ENCODE measurements around the gene SNX5.

Gene SNX5

GRCh38 chr20:17910828-17911294 is 57.7 kb downstream of the SNX5 start:
- DNase-seq, result no peak

DNA sequence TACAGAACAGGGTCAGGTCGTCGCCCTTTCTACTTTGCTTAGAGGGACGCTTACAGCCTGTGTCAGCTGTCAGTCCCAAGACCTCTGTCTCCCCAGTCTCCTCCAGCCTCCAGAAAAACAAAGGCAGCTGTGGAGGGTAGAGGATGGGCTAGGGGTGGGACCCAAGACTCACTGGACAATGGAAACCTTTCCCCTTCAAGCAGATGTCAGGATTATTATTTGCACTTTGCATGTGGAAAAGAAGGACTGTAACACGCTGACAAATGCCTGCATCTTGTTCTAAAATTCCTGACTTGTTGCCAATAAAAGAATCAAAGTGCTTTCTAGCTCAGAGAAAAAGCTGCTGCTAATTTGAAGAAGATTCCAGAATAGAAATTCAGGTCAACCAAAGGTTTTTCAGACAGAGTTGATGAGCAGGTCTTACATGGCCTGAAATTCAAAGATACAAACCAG is 58.7 kb downstream of the SNX5 start:
- no peak for DNase-seq

DNA sequence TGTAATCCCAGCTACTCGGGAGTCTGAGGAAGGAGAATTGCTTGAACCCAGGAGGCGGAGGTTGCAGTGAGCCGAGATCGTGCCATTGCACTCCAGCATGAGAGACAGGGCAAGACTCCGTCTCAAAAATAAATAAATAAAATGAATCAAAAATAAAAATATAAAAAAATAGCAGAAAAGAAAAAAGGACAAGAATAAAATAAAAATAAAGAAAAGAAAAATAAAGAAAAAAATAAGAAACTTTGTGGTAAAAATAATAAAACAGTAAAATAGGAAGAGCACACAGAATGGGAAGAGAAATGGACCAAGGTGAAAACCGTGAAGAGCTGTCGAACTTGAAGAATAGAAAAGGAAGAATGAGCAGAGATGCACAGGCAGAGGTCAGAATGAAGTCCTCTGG is 63.0 kb downstream of the SNX5 start:
- DNase-seq, result no peak

DNA sequence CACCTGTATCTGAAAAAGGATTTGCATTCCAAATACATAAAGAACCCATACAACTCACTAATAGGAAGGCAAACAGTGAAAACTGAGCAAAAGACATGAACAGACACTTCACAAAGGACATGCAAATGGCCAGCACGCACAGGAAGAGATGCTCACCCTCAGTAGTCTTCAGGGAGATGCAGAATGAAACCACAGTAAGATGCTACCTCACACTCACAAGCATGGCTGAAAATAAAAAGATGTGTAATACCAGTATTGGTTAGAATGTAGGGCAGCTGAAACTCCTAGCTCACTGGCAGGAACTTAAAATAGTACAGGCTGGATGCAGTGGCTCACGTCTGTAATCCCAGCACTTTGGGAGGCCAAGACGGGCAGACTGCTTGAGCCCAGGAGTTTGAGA is 64.6 kb downstream of the SNX5 start:
- no peak for DNase-seq

DNA sequence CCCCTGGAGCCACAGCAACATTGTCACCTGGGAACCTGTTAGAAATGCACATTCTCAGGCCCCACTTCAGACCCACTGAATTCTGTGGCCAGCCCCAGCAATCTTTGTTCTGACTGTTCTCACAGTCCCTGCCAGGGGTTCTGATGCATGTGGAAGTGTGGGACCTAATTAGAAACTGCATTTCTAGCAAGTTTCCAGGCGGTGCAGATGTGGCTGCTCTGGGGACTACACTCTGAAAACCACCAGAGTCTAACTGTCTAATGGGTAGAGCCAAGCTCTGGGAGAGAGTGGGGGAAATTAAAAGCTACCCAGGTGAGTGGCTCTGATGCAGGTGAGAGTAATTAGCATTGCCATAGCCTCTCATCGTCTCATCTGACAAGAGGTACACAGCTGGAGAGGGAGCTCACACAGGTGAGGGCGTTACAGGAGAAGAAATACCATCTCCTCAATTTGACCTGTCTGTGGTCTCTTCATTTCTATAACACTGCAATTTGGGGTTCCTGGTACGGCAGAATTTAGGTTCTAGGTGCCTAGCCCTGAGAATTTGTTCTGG is 66.0 kb downstream of the SNX5 start:
- no peak for DNase-seq

- no peak for DNase-seq
Measured at GRCh38 chr20:17901971-17902370, 66.6 kb downstream of the SNX5 start.

- DNase-seq, result peak; percentile 67
Measured at GRCh38 chr20:17898548-17898994, 70.0 kb downstream of the SNX5 start.

DNA sequence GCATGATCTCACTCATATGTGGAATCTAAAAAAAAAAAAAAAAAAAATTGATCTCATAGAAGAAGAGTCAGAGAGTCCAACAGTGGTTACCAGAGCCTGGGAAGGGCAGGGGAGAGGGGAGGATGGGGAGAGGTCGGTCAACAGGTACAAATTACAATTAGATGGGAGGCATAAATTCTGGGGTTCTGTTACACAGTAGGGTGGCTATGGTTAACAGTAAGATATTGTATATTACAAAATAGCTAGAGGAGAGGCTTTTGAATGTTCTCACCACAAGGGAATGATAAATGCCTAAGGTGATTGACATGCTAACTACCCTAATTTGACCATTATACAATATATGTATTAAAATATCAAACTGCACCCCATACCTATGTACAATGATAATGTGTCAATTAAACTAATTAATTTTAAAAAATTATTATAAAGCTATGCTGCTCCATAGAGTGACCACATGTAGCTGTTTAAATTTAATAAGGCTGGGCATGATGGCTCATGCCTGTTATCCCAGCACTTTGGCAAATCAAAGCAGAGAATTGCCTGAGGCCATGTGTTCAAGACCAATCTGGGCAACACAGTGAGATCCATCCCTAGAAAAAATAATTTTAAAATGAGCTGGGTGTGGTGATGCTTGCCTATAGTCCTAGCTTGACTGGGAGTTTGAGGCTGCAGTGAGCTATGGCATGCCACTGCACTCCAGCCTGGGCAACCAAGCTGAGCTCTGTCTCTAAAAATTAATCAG is 70.9 kb downstream of the SNX5 start:
- no peak for DNase-seq

GRCh38 chr20:17896771-17897369 is 71.7 kb downstream of the SNX5 start:
- no peak for DNase-seq

- no peak for DNase-seq
Measured at GRCh38 chr20:17896193-17896723, 72.3 kb downstream of the SNX5 start.

DNA sequence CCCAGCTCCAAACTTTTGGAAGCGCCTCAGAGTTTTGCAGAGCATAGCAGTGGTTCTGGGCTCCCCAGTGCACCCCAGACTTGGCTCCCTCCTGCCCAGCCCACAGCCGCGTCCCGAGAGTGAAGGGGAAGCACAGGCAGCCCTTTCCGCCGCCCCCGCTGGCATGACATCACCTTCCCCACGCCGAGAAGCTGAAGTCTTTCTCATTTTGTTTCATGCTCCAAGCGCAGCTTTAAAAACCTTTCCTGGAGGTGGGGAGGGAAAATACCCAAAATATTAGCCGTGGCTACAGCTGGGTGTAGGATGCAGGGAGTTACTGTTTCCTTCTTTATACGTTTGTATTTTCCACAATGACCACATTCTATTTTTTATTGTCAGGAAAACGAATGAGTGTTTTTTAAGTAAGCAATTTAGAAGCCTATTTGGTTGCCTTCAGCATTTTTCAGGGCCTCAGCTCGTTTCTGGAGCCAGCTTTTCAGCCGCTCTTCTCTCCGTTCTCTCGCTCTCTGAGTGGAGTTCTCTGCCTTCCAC is 72.9 kb downstream of the SNX5 start:
- DNase-seq, result no peak

GRCh38 chr20:17893445-17893844 is 75.1 kb downstream of the SNX5 start:
- no peak for DNase-seq

GRCh38 chr20:17892189-17892938 is 76.2 kb downstream of the SNX5 start:
- no peak for DNase-seq
